Peyer's patch (tissue), 4 donors: ENCODE data around the gene CDK5RAP3.

Experiments used
- CTCF ChIP-seq, 6 experiments: fragments of 450-650 bp in 4 of 6; fragments of 200-600 bp in 2 of 6; sonication (generic) in 1 of 6; IDR thresholded peaks; one replicate each; pipeline ENCODE4 v1.5.1; 2017 to 2019; ENCODE audit warnings: antibody characterized with exemption in 6 of 6, mild to moderate bottlenecking in 3 of 6, moderate library complexity in 1 of 6
- POLR2A ChIP-seq, 2 donors: fragments of 450-650 bp; IDR thresholded peaks; one replicate each; pipeline ENCODE4 v1.5.1; 2017; ENCODE audit warnings: antibody characterized with exemption in 2 of 2, mild to moderate bottlenecking in 2 of 2, moderate library complexity in 2 of 2

- TF ChIP-seq POLR2A (IDR thresholded peaks at IDR 0.05) (no peak), CTCF (IDR thresholded peaks at IDR 0.05) (no peak)
Measured at GRCh38 chr17:48002266-48002915, 31.5 kb downstream of the CDK5RAP3 start.
